T47D (cell line): ENCODE data around the gene C2orf81.

ENCODE experiments used
- DNase-seq, 2 experiments: peaks; one replicate each; pipeline versions ENCODE4 v3.0.0 to v3.0.0-alpha.2; 2011 to 2012; ENCODE audit warnings: low read depth in 1 of 2, low spot score in 1 of 2
- JUND ChIP-seq: IDR thresholded peaks from 2 replicates; pipeline ENCODE4 v1.6.1; 2012; ENCODE audit warnings: low read depth
- in situ Hi-C: cut with HindIII; loops from 2 replicates; pipeline ENCODE4 v1.10.0; 2016; ENCODE audit warnings: low sequenced_read_pairs, low pct_unique_long_range_greater_than_20kb

The C2orf81 gene

DNA sequence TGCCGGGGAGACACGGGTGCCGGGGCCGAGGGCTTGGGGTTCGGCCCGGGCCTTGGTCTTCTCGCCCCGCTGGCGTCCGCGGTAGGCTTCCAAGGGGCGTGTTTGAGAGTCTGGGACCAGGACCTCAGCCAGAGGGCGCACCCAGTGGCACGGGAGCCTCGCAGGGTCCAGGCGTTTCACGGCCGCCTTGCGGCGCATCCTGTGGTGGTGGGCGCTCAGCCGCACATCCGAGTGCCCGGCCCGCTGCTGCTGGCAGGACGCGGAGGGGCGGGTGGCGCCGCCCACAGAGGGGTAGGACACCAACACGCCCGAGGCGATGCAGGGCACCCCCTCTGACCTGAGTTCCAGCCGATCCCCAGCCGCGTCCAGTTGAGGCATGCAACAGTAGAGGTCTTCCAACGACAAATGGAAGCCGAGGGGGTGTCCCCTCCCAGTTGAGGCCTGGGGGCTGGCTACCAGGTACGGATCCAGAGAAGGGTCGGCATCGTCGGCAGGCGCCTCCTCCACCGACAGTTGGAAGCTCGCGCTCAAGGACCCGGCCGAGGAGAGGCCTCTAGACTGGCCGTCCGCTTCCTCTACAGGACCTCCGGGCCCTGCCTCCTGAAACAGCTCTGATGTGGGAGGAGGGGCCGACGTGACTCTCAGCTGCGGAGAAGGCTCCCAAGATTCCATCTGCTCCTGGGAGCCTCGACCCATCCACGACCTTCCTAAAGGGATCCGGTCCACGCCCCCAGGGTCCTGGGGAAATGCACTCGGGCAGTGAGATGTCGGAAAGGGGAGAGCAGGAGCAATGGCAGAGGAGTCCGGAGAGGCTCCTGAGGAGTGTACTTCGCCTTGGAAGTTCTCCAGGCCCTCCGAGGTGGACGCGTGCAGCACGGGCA is 6.3 kb downstream of the C2orf81 start:
- DNase-seq = no peak
- in situ Hi-C loops = no loop called here
- no peak for TF ChIP-seq JUND

- no peak for DNase-seq
- in situ Hi-C loops = no loop called here
- TF ChIP-seq JUND = no peak
These were observed 7.0 kb downstream of the C2orf81 start for GRCh38 chr2:74414441-74414840.

- TF ChIP-seq JUND = no peak
- in situ Hi-C loops = no loop called here
- peak; percentile 56 to 64 for DNase-seq
These were observed 8.3 kb downstream of the C2orf81 start for GRCh38 chr2:74413001-74413698.

GRCh38 chr2:74407682-74408081 is 13.7 kb downstream of the C2orf81 start:
- TF ChIP-seq JUND = no peak
- in situ Hi-C loops = no loop called here
- DNase-seq = no peak

GRCh38 chr2:74406035-74406434 is 15.4 kb downstream of the C2orf81 start:
- no peak for DNase-seq
- TF ChIP-seq JUND = no peak
- in situ Hi-C loops = no loop called here

DNA sequence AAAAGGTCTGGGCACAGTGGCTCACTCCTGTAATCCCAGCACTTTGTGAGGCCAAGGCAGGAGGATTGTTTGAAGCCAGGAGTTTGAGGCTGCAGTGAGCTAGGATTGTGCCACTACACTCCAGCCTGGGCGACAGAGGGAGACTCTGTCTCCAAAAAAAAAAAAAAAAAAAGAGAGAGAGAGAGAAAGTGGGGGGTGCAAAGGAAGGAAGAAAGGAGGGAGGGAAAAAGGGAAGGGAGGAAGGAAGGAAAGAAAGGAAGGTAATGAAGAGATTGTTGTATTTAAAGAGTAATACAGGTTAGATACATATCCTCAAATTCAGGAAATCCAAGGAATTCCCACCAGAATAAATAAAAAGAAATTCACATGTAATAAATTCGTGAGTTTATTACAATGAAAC is 19.5 kb downstream of the C2orf81 start:
- no peak for DNase-seq
- no peak for TF ChIP-seq JUND
- in situ Hi-C loops = no loop called here

DNA sequence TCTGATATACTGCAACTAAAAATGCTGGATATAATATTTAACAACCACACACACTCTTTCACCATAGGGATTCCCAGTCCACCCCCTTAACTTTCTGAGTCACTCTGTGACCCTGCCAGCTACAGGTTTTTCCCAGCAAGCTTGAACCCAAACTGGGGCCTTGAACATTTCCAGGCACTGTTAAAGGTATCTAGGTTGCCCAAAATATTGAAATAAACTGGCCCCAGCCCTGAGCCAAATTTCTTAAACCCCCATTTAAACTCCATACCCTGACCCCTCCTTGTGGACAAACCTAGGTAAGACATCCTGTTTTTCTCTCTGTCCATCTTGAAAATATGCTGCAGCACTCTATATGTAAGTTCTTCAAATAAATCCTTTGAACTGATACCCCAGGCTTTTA is 21.6 kb downstream of the C2orf81 start:
- in situ Hi-C loops = no loop called here
- TF ChIP-seq JUND = no peak
- peak in 1 of 2 experiments; percentile 50 for DNase-seq

GRCh38 chr2:74396149-74396548 is 25.3 kb downstream of the C2orf81 start:
- in situ Hi-C loops = no loop called here
- DNase-seq = no peak
- no peak for TF ChIP-seq JUND

DNA sequence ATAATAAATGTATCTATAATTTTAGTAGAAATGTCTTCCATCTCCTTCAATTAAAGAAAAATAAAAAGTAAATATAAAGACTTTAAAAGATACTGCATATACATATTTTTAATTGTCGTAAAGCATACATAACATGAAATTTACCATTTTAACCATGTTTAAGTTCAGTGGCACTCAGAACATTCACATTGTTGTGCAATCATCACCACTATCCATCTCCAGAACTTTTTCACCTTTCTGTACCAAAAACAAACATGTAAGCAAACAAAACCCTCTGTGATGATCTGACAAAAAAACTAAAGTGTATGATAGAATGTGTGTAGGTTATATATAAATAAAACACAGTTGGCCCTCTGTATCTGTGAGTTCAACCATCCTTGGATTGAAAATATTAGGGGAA is 27.9 kb downstream of the C2orf81 start:
- TF ChIP-seq JUND = no peak
- in situ Hi-C loops = no loop called here
- DNase-seq = no peak

DNA sequence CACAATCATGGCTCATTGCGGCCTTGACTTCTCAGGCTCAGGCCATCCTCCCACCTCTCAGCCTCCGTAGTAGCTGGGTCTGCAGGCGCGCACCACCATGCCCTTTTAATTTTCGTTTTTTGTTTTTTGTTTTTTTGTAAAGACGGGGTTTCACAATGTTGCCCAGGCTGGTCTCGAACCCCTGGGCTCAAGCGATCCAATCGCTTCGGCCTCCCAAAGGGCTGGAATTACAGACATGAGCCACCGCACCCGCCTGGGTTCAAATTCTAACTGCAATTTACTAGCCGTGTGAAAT is 29.0 kb downstream of the C2orf81 start:
- DNase-seq = peak in 1 of 2 experiments; percentile 33
- no peak for TF ChIP-seq JUND
- in situ Hi-C loops = no loop called here

DNA sequence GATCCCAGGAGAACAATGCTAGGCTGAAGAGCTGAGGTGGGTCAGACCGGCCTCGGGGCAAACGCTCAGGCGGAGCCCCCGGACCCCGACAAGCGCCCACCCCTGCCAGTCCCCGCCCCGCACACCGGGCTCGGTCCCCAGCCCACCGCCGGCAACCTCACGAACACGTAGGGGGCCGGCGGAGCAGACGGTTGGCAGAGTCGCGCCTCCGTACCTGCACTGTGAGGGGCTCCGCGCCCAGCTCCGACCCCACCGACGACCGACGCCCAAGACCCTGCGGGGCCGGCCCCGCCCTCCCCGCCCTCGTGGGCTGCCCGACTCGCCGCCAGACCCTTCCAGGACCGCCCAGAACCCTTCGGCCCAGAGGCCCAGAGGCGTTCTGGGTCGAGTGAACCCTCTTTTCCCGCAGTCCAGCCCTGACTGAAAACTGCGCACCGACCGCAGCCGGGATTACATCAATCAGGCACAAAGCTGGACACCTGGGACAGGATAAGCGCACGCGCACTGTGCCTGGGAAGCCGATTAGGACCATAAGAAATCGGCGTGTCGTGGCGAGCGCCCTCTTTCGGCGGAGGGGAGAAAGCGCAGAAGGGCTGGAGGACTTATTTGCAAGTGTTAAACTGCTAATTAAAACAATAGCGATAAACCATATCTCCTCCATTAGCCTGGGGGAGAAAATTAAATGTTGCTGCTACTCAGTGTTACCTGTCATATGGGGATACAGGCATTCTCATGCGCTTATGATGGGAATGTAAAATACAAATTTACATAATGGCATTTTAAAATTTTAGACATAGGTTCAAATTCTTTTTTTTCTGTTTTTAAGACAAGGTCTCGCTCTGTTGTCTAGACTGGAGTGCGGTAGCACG is 29.6 kb downstream of the C2orf81 start:
- in situ Hi-C loops = no loop called here
- peak; percentile 83 to 91 for DNase-seq
- TF ChIP-seq JUND = no peak

DNA sequence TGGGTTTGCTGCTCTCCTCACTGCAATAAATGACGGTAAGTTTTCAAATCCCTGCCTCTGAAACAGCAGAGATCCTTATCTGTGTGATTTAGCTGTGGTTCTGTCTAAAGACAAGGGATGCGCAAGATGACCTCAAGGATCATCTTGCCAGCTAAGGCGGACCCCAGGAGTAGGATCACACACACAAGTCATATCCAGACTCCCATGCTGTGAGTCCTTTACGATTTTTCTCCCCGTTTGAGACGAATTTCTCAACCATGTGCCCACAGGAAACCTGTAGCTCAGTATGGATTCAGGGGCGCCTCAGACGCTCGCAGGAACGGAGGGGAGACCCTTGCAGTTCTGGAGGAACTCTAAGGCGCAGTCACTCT is 30.2 kb downstream of the C2orf81 start:
- TF ChIP-seq JUND = no peak
- DNase-seq = no peak
- in situ Hi-C loops = no loop called here

DNA sequence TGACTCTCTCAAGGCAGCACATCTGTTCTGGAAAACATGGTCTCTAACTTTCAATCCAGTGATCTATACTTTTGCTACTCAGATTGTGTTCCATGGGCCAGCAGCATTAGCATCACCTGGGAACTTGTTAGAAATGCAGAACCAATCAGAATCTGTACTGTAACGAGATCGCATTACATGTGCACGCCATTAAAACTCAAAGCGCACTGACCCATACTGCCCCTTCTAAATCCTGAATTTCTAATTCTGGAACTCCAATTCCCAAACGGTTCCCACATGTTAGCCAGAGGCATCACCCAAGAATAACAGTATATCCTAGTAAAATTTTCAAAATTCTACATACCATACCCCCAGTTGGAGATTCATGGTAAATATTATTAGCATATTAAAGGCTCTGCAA is 30.8 kb downstream of the C2orf81 start:
- no peak for TF ChIP-seq JUND
- in situ Hi-C loops = no loop called here
- DNase-seq = no peak
